Prostate gland (tissue), 2 donors: ENCODE results near the gene HIBADH.

Experiments used
- POLR2A ChIP-seq: fragments of 450-650 bp; IDR thresholded peaks from one replicate; pipeline ENCODE4 v1.6.1; 2016; ENCODE audit warnings: antibody characterized with exemption, mild to moderate bottlenecking
- POLR2AphosphoS5 ChIP-seq: sonication (generic); formaldehyde crosslinking; IDR thresholded peaks from one replicate; pipeline ENCODE4 v1.6.1; 2017; ENCODE audit warnings: antibody characterized with exemption
- TF ChIP-seq, protein P1 (sequence below), 4 experiments: fragments of 200-600 bp in 2 of 4; fragments of 450-650 bp in 2 of 4; sonication (generic) in 2 of 4; IDR thresholded peaks; 1 replicate in 3 of 4; 2 replicates in 1 of 4; pipeline ENCODE4 v1.5.1; 2016 to 2019; ENCODE audit warnings: antibody characterized with exemption in 4 of 4, mild to moderate bottlenecking in 2 of 4, moderate library complexity in 2 of 4

DNA sequence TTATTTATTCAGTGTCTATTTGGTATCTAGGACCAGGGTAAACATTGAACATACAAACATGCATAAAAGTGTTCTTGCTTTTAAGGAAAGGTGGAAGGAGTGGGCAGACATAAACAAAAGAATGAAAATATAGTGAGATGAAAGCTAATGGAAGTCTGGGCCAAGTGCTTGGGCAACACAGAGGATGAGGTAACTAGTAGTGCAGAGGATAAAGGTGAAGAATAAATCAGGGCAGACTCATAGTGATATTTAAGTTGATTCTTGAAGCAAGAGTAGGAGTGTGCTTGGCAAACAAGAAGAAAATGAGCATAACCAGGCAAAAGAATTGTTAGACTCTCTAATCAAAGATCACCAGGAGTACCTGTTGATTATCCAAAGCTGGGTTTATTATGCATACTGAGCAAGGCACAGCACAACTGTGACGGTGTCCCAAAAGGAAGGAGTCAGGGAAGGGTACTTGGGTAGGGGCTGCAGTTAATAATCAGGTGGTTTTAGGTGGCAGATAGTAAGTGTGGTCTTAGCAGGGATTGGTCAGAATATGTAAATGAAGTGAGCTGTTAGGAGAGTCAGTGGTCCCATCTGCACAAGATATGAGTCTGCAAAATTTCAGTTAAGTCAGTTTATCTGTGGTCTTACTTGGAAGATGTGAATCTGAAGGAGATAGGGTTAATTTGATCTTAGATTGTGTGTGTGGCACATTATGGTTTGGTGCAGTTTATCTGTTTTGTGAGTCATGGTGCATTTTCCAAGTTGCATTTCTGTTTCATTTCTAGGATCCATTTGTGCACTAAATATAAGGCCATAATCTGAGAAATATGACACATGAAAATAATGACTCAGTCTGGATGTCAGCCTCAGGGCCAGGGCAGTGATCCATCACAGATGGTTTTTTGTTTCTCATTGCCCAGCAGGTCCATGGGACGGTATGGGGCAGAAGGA, 46.7 kb upstream of the HIBADH start:
- TF ChIP-seq, protein P1, sequence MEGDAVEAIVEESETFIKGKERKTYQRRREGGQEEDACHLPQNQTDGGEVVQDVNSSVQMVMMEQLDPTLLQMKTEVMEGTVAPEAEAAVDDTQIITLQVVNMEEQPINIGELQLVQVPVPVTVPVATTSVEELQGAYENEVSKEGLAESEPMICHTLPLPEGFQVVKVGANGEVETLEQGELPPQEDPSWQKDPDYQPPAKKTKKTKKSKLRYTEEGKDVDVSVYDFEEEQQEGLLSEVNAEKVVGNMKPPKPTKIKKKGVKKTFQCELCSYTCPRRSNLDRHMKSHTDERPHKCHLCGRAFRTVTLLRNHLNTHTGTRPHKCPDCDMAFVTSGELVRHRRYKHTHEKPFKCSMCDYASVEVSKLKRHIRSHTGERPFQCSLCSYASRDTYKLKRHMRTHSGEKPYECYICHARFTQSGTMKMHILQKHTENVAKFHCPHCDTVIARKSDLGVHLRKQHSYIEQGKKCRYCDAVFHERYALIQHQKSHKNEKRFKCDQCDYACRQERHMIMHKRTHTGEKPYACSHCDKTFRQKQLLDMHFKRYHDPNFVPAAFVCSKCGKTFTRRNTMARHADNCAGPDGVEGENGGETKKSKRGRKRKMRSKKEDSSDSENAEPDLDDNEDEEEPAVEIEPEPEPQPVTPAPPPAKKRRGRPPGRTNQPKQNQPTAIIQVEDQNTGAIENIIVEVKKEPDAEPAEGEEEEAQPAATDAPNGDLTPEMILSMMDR (IDR thresholded peaks at IDR 0.05): no peak
- TF ChIP-seq POLR2A (no peak), POLR2AphosphoS5 (peak; percentile 7)
